GM19035 (cell line): ENCODE measurements around the gene UCMA.
A peak's percentile ranks its signal among the peaks of the same experiment; 100 is the strongest.
"Not testable (repeated sequence)": the region's sequence is repeated elsewhere in the genome, so short reads cannot be mapped to it uniquely, and the experiment has no call there.

Experiments
- ATAC-seq: cut with Tn5 transposase; IDR thresholded peaks from one replicate; pipeline ENCODE4 v1.9.1; 2021; ENCODE audit not compliant: unreplicated experiment

UCMA gene

GRCh38 chr10:13234736-13235135 lies 562 bp upstream of the UCMA start:
- not testable (repeated sequence) for ATAC-seq

- ATAC-seq = no peak
Measured at GRCh38 chr10:13233358-13233757, 816 bp downstream of the UCMA start.

GRCh38 chr10:13231808-13232207 lies 2.4 kb downstream of the UCMA start:
- no peak for ATAC-seq

- ATAC-seq = no peak
Measured at GRCh38 chr10:13231190-13231589, 3.0 kb downstream of the UCMA start.

GRCh38 chr10:13227031-13227430 lies 7.1 kb downstream of the UCMA start:
- no peak for ATAC-seq

- ATAC-seq = no peak
Measured at GRCh38 chr10:13225601-13226000, 8.6 kb downstream of the UCMA start.

GRCh38 chr10:13224210-13224995 lies 9.8 kb downstream of the UCMA start:
- ATAC-seq = no peak

- no peak for ATAC-seq
Measured at GRCh38 chr10:13223241-13223640, 10.9 kb downstream of the UCMA start.

GRCh38 chr10:13222566-13222965 lies 11.6 kb downstream of the UCMA start:
- ATAC-seq = no peak

- ATAC-seq = no peak
Measured at GRCh38 chr10:13222151-13222550, 12.0 kb downstream of the UCMA start.

- ATAC-seq = no peak
Measured at GRCh38 chr10:13221572-13221971, 12.6 kb downstream of the UCMA start.

GRCh38 chr10:13219685-13220670 lies 14.2 kb downstream of the UCMA start:
- peak; percentile 63 for ATAC-seq

GRCh38 chr10:13218878-13219277 lies 15.3 kb downstream of the UCMA start:
- no peak for ATAC-seq

- ATAC-seq = no peak
Measured at GRCh38 chr10:13213163-13213562, 21.0 kb downstream of the UCMA start.

GRCh38 chr10:13206546-13207443 lies 27.4 kb downstream of the UCMA start:
- ATAC-seq = no peak

- no peak for ATAC-seq
Measured at GRCh38 chr10:13206091-13206490, 28.1 kb downstream of the UCMA start.

GRCh38 chr10:13201132-13201531 lies 33.0 kb downstream of the UCMA start:
- ATAC-seq = no peak

GRCh38 chr10:13195016-13195415 lies 39.2 kb downstream of the UCMA start:
- ATAC-seq = no peak

- no peak for ATAC-seq
Measured at GRCh38 chr10:13193637-13194036, 40.5 kb downstream of the UCMA start.

GRCh38 chr10:13191362-13191761 lies 42.8 kb downstream of the UCMA start:
- no peak for ATAC-seq

- no peak for ATAC-seq
Measured at GRCh38 chr10:13190816-13191215, 43.4 kb downstream of the UCMA start.
